ENCODE results near the gene CCNK.

Gene CCNK

DNA sequence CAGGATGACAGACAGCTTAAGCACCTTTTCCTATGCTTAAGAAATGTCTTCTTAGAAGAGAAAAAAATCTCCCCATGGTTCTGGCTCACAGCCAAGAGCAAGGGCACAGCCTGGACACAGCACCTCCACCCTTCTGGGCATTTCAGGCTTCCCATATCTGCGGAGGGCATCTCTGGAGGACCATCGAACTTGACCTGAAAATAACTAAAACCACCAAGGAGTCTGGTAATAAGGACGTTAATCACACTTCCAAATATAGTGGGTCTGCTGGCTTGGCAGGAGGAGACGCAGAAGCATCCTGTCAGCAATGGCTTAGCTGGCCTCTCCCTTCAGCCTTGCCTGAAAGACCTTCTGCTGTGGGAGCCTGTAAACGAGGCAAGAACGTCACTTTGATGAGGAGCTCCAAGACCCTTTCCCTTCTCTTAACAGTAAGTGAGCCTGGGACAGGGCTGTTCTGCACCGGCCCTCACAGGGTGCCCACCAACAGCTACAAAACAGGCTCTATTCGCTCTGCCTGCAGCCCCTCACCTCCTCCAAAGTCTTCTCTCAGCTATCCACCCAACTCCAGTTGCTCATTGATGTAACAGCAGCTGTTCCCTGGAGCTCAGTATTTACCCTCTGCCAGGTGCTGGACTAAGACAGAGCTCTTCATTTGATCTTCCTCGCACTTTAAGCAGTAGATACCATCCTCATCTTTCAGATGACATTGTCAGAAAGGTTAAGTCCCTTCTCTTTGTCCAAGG is 13.7 kb upstream of the CCNK start:
- no peak for DNase-seq

DNA sequence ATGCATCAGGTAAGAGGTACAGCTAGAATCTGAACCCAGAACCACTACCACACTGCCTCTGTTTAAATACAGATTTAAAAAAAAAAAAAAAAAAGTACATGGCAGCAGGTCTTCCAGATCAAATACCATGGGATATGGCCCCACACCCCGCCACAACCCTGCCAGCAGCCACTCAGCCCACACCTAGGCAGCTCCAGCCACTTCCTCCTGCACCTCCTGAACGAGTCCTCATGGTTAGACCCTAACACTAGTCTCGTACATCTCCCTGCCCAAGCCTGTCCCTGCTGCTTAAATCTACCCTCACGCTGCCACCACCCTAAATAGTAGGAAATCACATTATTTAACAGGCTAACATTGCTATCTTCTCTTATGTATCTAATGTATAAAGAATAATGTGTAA is 13.1 kb upstream of the CCNK start:
- DNase-seq, result no peak

DNA sequence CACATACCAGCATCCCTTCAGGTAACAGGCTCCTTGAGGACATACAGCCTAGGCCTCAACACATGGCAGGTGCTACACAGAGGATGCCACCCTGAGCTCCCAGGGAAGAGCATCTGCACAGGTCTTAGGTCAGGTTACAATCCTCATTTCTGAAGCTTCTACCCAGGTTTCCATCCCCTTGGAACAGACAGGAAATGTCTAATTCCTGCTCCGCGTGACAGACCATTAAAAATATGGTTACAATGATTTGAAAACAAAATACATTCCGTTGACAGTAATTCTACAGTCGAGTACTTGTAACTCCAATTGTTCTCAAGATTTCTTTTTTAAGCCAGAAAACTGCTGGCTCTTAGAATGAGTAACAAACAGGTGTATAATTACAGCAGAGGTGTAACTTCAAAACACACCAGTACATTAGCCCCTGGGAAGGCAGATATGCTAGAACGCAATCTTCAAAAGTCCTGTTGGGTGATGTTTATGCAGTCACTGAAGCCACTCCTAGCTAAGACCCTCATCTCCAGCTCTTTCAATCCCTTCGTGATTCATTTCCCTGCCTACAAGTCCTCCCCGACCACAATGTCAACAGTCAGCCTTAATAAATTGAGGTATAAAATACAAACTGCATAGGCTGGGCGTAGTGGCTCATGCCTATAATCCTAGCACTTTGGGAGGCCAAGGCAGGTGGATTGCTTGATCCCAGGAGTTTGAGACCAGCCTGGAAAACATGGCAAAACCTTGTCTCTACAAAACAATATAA is 12.2 kb upstream of the CCNK start:
- no peak for DNase-seq

DNA sequence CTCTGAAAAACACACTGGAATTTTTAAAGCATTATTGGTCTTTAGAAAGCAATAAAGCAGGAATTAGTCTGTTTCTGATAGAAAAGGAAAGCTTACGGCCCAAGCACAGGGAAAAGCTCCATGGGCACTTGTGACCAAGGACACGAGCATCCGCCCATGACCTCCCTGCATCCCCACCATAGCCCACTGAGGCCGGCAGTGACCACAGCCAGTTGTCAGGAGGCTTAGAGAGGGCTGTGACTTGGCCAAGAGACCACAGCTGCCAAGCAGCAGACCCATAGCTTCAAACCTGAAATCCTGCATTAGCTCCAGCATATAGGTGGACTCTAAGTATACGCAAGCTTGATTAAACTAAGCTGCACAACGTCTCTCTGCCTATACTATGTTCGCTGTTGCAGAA is 9.5 kb upstream of the CCNK start:
- DNase-seq, result no peak

DNA sequence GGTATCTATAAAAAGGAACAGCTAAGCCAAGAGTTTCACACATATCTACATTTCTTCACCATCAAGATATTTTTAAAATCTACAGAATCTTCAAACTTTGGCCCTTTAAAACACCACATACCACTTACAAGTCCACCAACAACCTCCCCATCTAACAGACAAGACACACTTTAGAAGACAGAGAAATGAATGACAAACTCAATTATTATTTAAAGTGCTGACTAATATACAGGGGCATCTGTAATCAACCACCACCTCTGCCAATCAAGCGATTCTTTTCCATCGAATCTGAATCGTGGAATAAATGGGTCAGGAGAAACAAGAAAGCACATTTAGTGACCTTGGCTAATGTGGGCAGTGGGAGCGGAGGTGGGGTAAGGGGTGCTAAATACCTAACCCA is 8.3 kb upstream of the CCNK start:
- no peak for DNase-seq

DNA sequence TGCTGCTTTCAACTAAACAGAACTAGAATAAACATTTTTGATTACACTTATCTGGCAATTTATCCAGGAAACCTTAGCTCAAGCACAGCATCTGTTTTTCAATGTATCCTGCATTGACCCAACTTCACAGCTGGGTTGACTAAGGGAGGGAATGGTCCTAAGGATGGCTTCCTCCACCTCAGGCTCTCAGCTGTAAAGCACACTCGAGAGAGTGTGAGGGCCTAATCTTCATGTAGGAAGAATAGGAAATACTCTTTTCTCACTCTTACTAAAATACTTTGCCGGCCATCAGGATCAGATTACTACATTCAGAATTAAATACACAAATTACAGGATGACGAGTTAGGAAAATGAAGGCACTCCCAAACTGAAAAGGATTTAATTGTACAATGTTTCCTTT is 7.8 kb upstream of the CCNK start:
- DNase-seq, result no peak

DNA sequence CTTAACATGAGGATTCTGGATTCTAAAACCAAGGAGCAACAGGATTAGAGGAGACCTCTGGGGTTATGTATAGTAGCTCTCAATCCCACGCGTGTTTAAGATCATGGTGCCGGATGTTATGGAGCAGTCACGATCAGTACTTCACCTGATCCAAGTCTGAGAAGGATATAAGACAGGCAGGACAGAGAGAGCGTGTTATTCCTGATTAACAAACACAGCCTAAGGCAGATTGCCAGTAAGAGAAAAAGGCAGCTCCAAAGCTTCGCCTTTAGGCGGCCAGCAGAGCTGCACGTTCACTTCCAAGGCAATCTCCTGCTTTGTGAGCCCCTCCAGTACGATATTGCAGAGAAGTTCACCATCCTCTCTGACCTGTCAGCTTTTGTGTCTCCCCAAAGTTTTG is 6.0 kb upstream of the CCNK start:
- DNase-seq, result no peak

DNA sequence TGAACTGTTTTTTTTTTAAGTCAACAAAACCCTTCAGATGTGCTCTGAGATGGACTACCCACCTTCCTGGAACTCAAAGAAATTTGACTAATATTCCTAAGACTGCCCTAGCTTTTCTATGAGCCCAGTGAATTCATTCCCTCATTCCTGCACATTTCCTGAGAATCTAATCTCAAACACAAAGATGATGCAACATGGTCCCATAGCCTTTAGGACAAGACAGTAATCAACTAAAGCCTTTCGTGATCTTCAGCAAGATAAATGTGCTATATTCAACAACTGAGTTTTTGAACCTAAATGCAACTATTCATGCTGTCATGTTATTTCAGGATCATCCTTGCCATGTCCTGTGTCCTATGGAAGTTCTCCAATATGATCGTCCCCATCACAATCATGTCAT is 5.5 kb upstream of the CCNK start:
- DNase-seq, result no peak

DNA sequence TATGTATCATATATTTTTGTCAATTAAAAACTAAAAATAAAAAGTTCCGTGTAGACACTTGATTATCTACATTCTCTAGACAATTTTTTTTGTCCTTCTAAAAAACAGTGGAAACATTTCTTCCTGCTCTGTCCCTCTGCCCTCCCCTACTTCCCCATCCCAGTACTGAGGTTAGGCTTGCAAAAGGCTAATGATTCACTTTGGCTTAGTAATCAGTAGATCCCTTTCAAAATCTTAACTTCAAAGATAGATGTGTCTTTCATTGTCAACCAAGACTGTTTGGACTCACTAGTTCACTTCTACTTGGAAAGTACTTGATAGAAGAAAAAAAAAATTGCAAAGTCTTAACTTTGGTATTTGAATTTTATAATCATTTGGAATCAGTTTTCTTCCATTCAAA is 4.3 kb upstream of the CCNK start:
- no peak for DNase-seq

DNA sequence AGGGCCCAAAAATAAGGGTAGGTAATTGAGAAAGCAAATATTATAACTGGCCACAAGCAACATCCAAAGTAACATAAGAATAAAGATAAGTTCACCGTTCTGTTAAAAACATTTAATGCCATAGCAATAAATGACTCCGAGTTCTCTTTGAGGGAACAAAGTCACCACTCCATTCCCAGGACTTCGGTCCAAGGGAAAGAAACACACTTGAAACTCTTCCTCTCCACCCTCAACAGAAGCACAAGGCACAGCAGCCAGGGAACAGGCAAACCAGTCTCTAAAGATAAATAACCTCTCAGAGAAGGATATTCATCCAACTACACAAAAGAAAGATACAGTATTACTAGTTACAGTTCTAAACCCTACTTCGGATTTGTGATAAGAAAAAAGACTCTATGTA is 3.1 kb upstream of the CCNK start:
- DNase-seq, result no peak

DNA sequence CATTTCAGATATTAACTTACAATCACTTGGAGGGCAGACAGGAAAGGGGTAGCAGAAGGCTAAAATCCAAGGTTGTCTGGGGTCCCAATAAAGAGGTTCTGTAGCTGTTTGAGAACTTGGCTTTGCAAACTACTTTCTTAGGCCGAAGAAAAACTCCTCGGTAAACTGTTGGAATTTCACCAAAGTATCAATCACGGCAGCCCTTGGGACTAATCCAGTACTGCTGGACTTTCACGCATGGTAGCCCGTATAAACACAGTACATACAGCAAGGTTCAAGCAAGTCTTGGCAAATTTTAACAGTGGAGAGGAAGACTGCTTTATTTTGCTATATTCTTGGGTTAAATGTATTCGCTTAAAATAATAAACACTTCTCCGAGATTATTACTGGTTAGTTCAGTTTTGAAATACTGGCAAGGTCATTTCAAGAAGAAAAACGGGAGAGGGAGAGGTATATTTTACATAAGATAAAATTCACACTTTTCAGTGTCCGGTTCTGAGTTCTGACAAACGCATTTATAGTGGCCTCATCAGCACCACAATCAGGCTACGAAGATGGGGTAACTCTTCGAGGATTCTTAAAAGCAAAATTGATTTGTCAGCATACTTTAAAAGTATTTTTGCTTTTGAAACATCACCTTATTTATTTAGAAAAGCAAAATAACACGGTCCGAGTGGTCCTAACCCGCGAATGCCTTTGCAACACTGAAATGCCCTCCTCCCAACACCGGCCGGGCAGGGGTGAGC is 1.9 kb upstream of the CCNK start:
- no peak for DNase-seq

DNA sequence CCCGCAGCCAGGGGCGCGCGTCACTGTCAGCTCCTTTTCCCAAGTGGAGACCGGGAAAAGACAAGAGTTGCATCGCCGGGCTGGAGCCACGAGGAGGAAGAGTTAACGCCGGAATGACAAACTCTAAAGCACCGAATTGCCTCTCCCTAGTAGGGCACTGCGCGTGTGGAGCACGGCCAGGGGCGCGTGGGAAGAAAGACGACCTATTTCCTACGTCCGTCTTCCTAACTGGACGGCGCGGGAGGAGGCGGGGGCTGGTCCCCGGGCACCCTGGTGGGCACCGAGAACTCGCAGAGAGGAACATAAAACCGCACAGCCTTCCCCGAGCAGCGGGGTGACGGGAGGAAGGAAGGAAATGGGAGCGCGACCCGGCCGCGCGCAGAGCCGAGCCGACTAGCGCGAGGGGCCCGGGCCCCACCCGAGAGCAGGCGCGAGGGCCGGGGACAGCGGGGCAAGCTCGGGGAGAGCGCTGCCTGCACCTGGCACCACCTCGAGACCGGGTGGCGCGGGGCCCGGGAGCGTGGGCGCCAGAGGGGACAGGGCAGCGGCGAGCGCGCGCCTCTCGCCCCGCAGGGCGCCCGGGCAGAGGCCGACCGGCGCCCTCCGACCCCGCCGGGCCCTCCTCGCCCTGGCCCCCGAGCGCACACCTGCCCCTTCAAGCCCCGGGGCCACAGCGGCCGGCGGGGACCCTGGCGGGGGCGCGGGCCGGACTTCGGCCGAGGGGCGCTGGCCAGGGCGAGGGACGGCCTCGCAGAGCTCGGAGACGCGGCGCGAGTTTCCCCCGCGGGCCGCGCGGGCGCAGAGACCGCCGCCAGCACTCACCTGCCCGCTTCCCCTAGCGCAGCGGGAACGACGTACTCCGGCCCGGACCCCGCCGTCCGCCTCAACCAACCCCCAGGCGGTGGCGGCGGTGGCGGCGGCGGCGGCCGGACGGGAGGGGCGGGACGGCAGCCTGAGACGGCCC is 1.0 kb upstream of the CCNK start, which contains the start of gene SETD3:
SETD3 (minus strand) TSS at position 954 of the 964 bp plus-strand sequence. CDS start 15,054 bp downstream, outside the sequence.
- no peak for DNase-seq

DNA sequence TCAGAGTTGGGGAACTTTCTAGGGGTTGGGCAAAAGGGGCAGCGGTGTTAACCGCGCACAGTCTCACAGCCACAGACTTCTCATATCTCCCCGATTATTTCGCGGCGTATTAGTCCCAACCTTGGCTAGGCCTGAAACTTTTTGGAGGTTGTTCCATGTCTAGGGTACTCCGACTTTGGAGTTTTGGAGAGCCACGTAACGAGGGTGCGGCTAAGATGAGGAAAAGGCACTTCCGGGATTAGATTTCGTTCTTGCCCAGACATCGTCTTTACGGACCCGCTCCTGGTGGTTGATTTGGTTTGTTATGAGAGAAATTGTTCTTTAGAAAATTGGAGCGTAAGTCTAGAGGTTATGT is 513 bp downstream of the CCNK start:
- DNase-seq, result no peak

DNA sequence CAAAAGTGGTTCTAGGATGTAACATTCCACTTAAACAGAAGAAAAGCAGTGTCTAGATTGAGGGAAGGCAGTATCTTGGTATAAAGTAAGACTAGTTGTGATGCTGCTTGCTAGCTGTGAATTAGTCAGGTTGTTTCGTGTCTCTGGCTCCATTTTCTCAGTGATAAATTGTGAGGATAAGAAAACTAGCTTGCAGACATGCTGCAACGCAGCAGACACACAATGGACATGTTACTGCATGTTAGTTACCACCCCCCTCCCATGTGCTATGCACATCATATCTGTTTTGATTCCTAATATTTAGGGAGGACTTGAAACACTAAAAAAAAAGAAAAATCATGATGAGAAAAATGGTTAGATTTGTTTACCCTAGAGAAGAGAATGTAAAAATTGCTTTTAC is 2.9 kb downstream of the CCNK start:
- DNase-seq, result no peak

DNA sequence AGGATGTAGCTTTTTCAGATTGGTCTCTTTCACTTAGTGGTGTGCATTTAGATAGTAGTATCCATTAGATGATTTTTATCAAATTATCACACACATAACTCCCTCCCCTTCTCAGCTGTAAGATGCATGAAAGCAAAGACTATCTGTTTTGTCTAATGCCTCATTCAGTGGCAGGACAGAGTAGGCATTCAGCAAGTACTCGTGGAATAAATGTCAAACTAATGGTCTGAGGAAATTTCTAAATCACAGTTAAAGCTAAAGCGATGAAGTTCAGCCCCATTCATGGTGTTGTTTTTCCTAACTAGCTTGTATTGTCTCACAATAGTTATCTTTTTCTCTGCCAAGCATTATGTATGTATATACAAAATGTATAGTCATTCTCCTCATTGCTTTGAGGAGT is 16.1 kb downstream of the CCNK start:
- DNase-seq, result no peak

DNA sequence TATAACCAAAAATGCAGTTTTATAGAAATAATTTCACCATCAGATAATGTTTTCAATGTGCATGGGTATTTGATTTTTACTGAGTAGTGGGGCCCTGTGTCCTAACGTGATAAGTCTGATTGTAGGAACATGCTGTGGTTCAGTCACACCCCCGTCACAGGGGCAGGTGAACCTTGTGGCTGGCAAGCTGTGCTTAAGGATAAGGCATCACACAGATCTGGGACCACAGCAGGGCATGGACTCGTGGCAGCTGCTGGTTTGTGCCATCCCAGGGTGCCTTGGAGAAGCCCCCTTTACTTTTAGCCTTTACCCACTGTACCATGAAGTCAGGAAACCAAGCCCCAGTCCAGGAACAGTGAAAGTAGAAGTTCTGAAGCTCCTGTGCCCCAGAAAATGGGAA is 16.7 kb downstream of the CCNK start:
- DNase-seq, result no peak

DNA sequence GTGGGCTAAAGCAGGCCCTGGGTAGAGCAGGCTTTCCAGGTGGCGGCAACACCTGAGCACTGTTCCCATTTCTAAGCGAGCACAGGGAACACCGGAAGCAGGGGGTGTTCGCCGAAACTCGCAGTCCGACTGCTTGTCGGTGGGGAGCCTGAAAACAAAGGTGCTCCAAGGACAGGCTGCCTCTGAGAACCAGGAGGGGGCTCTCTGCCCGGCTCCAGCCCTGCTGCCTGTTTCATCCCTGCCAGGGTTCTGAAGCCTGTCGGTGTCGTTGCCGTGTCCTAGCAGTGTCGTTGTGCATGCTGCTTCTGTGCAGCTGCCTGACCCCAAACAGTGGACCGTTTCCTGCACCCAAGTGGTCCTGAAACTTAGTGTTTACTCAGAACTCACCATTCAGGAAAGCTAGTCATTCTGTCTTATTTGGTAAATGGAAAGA is 21.8 kb downstream of the CCNK start:
- no peak for DNase-seq

DNA sequence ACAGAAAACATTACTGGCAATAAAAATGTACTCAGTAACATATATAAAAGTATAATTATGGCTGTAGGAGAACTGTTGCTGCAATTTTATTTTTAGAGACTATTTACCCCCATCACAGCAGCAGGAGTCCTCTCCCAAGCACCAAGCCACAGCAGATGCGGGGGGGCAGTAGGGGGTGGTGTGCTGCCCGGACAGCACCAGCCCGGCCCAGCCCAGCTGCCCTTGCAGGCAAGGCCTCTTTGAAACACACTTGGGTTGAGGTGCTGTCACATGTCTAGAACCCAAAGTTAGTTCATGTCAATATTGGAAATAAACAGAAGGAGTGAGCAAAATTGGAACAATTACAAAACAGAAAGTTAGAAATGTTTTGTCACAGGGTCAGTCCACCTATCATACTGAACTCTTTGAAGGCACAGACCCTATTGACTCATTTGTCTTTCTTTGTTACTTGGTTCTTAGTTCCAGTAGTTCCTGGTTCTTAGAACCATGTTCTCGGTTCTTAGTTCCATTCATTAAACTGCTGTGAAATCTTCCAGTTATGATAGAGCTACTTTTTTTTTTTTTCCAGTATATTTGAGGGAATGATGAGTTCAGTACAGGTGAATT is 22.7 kb downstream of the CCNK start:
- no peak for DNase-seq

DNA sequence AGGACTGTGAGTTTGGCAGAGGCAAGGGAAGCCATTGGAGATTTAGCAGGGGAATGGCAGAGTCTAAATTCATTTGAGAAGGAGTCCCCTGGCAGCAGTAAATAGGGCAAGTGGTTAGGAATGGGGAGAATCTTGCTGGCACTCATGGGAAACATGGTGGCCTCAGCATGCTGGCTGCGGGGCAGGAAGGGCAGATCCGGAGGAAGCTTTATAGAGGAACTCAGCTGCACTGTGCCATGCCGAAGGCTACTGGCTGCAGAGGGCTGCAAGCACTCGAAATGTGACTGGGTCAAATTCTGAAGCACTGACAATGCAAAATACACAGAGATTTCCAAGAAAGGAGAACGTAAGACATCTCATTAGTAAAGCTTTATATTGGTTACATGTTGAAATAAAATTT is 23.9 kb downstream of the CCNK start:
- no peak for DNase-seq

DNA sequence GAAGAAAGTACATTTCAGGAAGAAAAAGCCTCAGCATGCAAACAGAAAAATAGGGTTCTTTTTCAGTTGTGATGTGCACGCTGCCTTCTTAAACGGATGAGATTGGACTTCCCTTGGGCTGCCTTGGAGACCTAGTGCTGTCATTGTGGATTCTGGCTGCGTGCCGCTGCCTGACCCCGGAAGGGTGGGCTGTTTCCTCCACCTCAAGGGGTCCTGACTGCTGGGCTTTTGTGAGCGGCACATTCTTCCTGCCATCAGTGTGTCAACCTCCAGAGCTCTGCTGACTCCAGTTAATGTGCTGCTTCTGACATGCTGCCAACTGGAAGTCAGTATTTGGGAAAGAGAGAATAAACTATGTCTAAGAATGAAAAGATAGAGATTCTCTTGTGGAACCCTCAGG is 25.1 kb downstream of the CCNK start:
- DNase-seq, result no peak

DNA sequence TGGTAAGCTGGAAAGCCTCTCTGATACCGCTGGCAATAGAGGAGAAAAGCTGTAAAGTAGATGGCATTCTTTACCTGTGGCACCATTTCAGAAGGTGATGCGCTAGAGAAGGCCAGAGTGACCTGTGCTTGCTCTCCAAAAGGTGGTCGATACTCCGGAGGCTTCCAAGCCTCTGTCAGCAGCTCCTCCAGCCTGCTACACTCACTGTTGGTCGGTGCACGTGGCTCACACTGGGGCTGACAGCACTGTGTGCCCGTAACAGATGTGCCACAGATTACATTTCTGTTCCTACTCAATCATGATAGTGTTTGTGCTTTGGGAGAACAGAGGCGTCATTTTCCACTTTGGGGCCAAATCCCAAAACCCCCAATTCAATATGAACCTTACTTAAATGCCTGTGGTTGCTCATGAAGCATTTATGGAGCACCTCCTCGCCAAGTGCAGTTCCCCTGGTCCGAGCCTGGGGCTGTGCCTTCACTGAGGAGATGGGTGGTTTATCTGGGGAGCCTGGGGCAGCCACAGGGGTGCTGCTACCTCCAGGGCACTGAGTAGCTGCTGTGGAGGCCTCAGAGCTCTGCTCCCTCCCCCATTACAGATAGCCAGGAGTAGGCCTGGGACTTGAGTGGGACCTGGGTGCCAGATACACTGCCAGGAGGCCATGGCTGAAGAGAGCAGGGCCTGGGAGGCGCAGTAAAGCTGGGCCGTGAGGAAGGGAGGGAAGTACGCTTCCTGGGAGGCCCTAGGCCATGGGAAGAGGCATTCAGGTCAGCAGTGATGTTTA is 26.8 kb downstream of the CCNK start:
- DNase-seq, result no peak

All from GOT3 (cell line).